ENCODE data around the gene CLEC2A. TPM values are rescaled to one million over a fixed set of nuclear protein-coding genes. Genes with fewer than 3 reads are reported as not detected.

CLEC2A gene
- total and polyA plus RNA-seq, 2 donors (not counting 3 experiments of a cell fraction or from before 2014, with no cell fraction given) = not detected

- Histone ChIP-seq H3K9me1 (replicated peaks; ENCODE audit: control insufficient read depth, extremely low read depth, insufficient read depth, low read length) (no peaks in the 10 kb centered on the region), H3K4me1 (ENCODE audit: control insufficient read depth, extremely low read depth, insufficient read depth, low read length) (no peaks in the 10 kb centered on the region), H2AFZ (ENCODE audit: low read depth, low read length) (no peak overlapping the region), H3K27ac (ENCODE audit: insufficient read depth, low read depth, low read length) (no peak overlapping the region), H3K36me3 (ENCODE audit: control insufficient read depth in 2 of 2, extremely low read depth in 1 of 2, insufficient read depth in 2 of 2, low read length in 2 of 2) (no peaks in the 10 kb centered on the region), H3K4me2 (ENCODE audit: insufficient read depth, low read length) (no peak overlapping the region), H3K9ac (replicated peaks; ENCODE audit: extremely low read depth, insufficient read depth, low read length) (no peak overlapping the region), H3K4me3 (replicated peaks in 1 of 3; ENCODE audit: insufficient read depth in 1 of 3, low read depth in 1 of 3, low read length in 3 of 3) (no peak overlapping the region), H3K9me3 (replicated peaks; ENCODE audit: control insufficient read depth, insufficient read depth, low read length) (no peaks in the 10 kb centered on the region), H3K27me3 (ENCODE audit: control insufficient read depth in 2 of 2, insufficient read depth in 2 of 2, low read length in 2 of 2) (no peaks in the 10 kb centered on the region), H4K20me1 (replicated peaks; ENCODE audit: control insufficient read depth, extremely low read depth, insufficient read depth, low read length) (no peaks in the 10 kb centered on the region), H3K79me2 (ENCODE audit: control insufficient read depth, insufficient read depth, low read length) (no peaks in the 10 kb centered on the region)
- no peak for TF ChIP-seq CTCF (IDR thresholded peaks at IDR 0.05; ENCODE audit: extremely low read depth in 1 of 2, insufficient read depth in 1 of 2, low read depth in 1 of 2, low read length in 2 of 2)
- no peak for TF ChIP-seq POLR2AphosphoS5 (IDR thresholded peaks at IDR 0.05; ENCODE audit: insufficient read depth, low read depth, low read length)
- no peak for TF ChIP-seq JUN (IDR thresholded peaks at IDR 0.05; ENCODE audit: borderline replicate concordance, insufficient read depth, insufficient read length, low read depth)
- TF ChIP-seq GATA2 (IDR thresholded peaks at IDR 0.05; ENCODE audit: insufficient read depth, insufficient read length, low read depth, low read length) = no peak
- no peak for TF ChIP-seq MAX (IDR thresholded peaks at IDR 0.05; ENCODE audit: insufficient read depth, insufficient read length)
- TF ChIP-seq POLR2A (IDR thresholded peaks at IDR 0.05; ENCODE audit: low read depth, low read length) = no peak
- TF ChIP-seq EZH2 (IDR thresholded peaks at IDR 0.05; ENCODE audit: borderline replicate concordance, low read depth, low read length, severe bottlenecking) = no peak
- no peak for TF ChIP-seq FOS (IDR thresholded peaks at IDR 0.05; ENCODE audit: borderline replicate concordance, insufficient read depth, low read length)
- no peak for TF ChIP-seq MYC (IDR thresholded peaks at IDR 0.05; ENCODE audit: low read depth, low read length)
- no peak for FAIRE-seq
- CTCF ChIA-PET = interaction anchor here (1.9 kb wide), 1 partner anchor 9 kb away, joined by 8 read pairs; no protein-coding TSS in a partner anchor
- intact Hi-C loops (cut with micrococcal nuclease) (no loop called here), dilution Hi-C loops (cut with MboI; ENCODE audit: extremely low pct_ligation_motif_present, low sequenced_read_pairs) (no loop called here)
- no TSS peak for BruUV-seq (replicated peaks)
- DNase-seq (ENCODE audit: low read depth, low spot score) = no peak
- POLR2A ChIA-PET = no interaction called here
Observed at GRCh38 chr12:9935026-9935425, 2.9 kb upstream of the CLEC2A start.
